SH-SY5Y (cell line): ENCODE measurements around the gene CCNE1.

Experiments used
- GATA2 ChIP-seq: IDR thresholded peaks from 2 replicates; pipeline ENCODE4 v1.6.1; 2011; ENCODE audit warnings: mild to moderate bottlenecking, low read depth, low read length
- GATA3 ChIP-seq: IDR thresholded peaks from 2 replicates; pipeline ENCODE4 v1.6.1; 2011; ENCODE audit warnings: low read depth, mild to moderate bottlenecking, low read length, moderate library complexity

DNA sequence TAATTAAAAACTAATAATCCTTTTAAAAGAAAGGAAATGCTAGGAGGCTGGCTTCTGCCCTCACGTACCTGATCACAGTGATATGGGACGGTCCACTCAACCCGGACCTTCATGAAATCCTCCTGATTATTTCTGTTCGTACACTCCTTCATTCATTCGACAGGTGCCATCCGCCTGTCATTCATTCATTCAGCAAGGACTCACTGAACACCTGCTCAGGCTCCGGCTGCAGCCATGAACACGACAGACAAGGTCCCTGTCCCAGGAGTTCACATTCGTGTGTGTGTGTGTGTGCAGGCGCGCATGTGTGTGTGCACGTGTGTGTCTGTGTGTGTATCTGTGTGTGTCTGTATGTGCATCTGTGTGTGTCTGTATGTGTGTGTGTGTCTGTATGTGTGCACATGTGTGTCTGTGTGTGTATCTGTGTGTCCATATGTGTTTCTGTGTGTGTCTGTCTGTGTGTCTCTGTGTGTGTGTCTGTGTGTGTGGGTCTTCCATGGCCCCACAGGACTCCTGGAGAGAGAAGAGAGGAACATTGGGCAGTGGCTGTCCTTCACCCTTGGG lies 28.1 kb upstream of the CCNE1 start:
- TF ChIP-seq GATA2, result no peak
- no peak for TF ChIP-seq GATA3
